ENCODE data around the gene HMCN1.

- TF ChIP-seq CTCF (IDR thresholded peaks at IDR 0.05) (no peak), EP300 (IDR thresholded peaks at IDR 0.05) (no peak)
These were observed 296.3 kb downstream of the HMCN1 start for GRCh38 chr1:186030453-186030852.

Measured in esophagus muscularis mucosa (tissue), 3 donors.